Measurements from ENCODE around the gene IGSF6. TPM values are rescaled to one million over a fixed set of nuclear protein-coding genes. Genes with fewer than 3 reads are reported as not detected.

The IGSF6 gene
- total RNA-seq, 8 experiments from 2014 or later = 0.46 to 7.4 (median 1.0) TPM

DNA sequence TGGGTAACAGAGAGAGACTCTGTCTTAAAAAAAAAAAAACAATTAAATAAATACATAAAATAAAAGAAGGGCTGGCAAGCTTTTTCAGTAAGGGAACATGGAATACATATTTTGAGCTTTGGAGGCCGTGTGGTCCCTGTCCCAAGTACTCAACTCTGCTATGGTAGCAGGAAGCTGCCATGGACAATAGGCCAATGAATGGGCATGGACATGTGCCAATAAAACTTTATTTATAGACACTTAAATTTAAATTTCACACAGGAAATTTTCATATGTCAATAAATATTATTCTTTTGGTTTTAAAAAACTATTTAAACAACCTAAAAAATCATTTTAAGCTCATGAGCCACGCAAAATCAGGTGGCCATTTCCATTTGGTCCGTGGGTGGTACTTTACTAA is 15.2 kb upstream of the IGSF6 start:
- ATAC-seq (replicated peaks in 6 of 8) = no peak
- Histone ChIP-seq H3K27ac (no peak overlapping the region), H3K4me1 (replicated peaks in 1 of 2) (no peaks in the 10 kb centered on the region), H3K4me3 (no peak overlapping the region)
- in situ Hi-C loops (cut with MboI; ENCODE audit: low pct_unique_long_range_greater_than_20kb in 2 of 9, low sequenced_read_pairs in 9 of 9, unreplicated experiment in 9 of 9) = loop anchor here in 1 of 9 experiments (25.0 kb wide), 1 partner anchor 470 kb away; no protein-coding TSS in a partner anchor
- WGBS, 10 experiments = 50 to 92% (median 80%) methylated on average over 1 to 3 of the region's 3 CpGs; no CpG with 5 or more reads in 3 of the 10 experiments

- Histone ChIP-seq H3K4me1 (replicated peaks in 1 of 2) (no peaks in the 10 kb centered on the region), H3K4me3 (no peak overlapping the region), H3K27ac (no peak overlapping the region)
- no peak for ATAC-seq (replicated peaks in 6 of 8)
- 0 to 33% (median 13%) methylated on average over 1 to 3 of the region's 3 CpGs; no CpG with 5 or more reads in 2 of the 10 experiments for WGBS, 10 experiments
- in situ Hi-C loops (cut with MboI; ENCODE audit: low pct_unique_long_range_greater_than_20kb in 2 of 9, low sequenced_read_pairs in 9 of 9, unreplicated experiment in 9 of 9) = loop anchor here in 1 of 9 experiments (25.0 kb wide), 1 partner anchor 471 kb away; no protein-coding TSS in a partner anchor
Observed at GRCh38 chr16:21666772-21667171, 14.4 kb upstream of the IGSF6 start.

GRCh38 chr16:21664801-21665492 is 12.5 kb upstream of the IGSF6 start:
- Histone ChIP-seq H3K27ac (no peak overlapping the region), H3K4me3 (no peak overlapping the region), H3K4me1 (replicated peaks in 1 of 2) (no peaks in the 10 kb centered on the region)
- ATAC-seq (replicated peaks in 6 of 8) = no peak
- 67 to 100% (median 93%) methylated on average over 1 to 7 of the region's 10 CpGs; no CpG with 5 or more reads in 1 of the 10 experiments for WGBS, 10 experiments
- in situ Hi-C loops (cut with MboI; ENCODE audit: low pct_unique_long_range_greater_than_20kb in 2 of 9, low sequenced_read_pairs in 9 of 9, unreplicated experiment in 9 of 9) = loop anchor here in 1 of 9 experiments (25.0 kb wide), 1 partner anchor 472 kb away; no protein-coding TSS in a partner anchor

DNA sequence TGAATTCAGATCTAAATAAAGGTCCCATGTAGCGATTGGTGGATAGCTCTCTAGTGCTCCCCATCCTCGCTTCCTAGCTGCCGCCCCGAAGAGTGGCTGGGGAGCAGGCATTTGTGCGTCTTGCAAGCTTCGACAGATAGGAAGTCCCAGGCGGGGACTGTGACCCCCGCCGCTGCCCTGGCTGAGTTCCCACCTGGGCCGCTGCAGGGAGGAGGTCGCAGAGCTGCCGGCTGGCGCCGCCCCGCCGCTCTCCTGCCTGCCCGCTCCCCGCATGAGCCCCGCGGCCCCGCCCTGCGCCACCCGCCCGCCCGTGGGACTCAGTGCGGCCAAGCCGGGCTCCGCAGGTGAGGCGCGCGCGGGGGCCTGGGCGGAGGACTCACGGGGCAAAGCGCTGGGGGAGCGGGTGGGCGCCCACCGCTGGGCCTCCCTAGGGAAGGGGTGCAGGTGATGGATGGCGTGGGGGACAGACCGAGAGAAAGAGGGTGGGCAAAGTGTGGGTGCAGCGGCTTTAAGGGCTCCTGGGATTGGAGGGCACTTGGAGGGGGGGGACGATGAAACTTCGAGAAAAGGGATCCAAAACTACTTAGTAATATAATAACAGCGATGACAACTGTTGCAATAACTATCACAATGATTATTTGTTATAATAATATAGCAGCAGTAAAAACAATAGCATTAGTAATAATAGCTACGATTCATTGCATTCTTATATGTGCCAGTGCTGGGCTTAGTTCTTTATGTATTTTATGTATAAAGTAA is 11.7 kb upstream of the IGSF6 start, which contains the start of gene OTOA:
Gene OTOA, plus strand, starts transcription at position 80 of the 759 bp plus-strand sequence. CDS start 14,547 bp downstream, outside the sequence.
- Histone ChIP-seq H3K4me3 (no peak within 1 kb of the TSS), H3K4me1 (replicated peaks in 1 of 2) (no peaks in the 10 kb centered on the region), H3K27ac (no peak within 1 kb of the TSS)
- 0 to 100% (median 60%) methylated on average over 1 to 4 of the region's 45 CpGs; no CpG with 5 or more reads in 4 of the 10 experiments for WGBS, 10 experiments
- in situ Hi-C loops (cut with MboI; ENCODE audit: low pct_unique_long_range_greater_than_20kb in 2 of 9, low sequenced_read_pairs in 9 of 9, unreplicated experiment in 9 of 9) = loop anchor here in 1 of 9 experiments (25.0 kb wide), 1 partner anchor 473 kb away; no protein-coding TSS in a partner anchor
- ATAC-seq (replicated peaks in 6 of 8) = peak in 2 of 8 experiments; percentile 28 to 48

DNA sequence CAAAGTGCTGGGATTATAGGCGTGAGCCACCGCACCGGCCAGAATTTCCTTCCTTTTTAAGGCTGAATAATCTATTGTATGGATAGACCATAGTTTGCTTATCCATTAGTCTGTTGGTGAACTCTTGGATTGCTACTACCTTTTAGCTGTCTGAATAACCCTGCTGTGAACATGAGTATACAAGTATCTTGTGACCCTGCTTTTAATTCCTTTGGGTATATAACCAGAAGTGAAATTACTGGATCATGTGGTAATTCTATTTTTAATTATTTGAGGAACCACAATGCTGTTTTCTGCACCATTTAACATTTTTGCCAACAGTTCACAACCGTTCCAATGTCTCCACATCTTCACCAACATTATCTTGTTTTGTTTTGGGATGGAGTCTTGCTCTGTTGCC is 6.7 kb upstream of the IGSF6 start:
- no peak overlapping the region for H3K27ac ChIP-seq
- no peak for ATAC-seq (replicated peaks in 6 of 8)
- H3K4me3 ChIP-seq = no peak overlapping the region
- in situ Hi-C loops (cut with MboI; ENCODE audit: low pct_unique_long_range_greater_than_20kb in 2 of 9, low sequenced_read_pairs in 9 of 9, unreplicated experiment in 9 of 9) = loop anchor here in 1 of 9 experiments (25.0 kb wide), 1 partner anchor 478 kb away; no protein-coding TSS in a partner anchor
- WGBS, 10 experiments = 91 to 100% (median 96%) methylated on average over 4 of the region's 4 CpGs; no CpG with 5 or more reads in 7 of the 10 experiments
- H3K4me1 ChIP-seq (replicated peaks in 1 of 2) = no peaks in the 10 kb centered on the region

DNA sequence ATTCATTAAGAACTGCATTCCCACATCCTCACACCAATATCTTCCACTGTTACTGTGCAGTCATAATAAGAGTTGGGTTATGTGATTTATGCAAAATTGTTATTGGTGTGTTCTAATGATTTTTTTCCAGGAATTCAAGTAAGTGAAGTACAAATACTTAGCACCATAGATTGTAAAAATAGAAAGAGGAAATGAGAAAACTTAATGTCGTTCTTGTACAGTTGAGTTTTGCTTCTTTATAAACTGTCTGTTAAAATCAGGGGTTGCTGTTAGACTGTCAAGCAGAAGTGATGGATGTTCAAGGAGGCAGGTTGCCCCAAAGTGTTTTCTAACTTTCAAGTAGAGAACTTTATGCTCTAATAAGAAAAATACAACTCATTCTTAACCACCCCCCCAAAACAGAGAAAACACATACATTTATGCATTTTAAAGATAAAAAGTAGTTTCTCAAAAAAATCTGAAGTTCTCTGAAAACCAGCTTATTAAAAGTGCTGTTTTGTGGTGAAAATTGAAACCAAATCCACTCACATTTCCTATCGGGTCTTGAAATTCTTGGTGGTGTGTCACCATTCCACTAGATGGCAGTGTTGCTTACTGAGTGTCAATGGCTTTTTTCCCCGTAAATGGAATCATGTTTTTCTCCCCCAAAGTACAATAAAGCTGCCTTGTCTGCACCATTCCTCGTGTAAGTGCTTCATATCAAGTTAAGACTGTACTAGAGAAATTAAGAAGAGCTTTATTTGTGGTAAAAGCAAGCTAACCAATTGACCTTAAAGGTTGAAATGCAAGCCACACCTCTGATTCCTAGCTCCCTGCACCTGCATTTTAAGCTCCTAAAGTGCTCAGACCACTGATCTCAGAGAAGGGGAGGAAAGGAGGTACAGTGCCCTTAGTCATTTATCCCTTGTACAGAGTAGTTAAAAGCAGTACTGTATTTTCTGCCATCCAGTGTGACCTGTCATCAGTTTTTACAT is 4.7 kb upstream of the IGSF6 start:
- Histone ChIP-seq H3K4me1 (replicated peaks in 1 of 2) (no peaks in the 10 kb centered on the region), H3K27ac (no peak overlapping the region), H3K4me3 (no peak overlapping the region)
- WGBS, 10 experiments = 0 to 50% (median 21%) methylated on average over 1 to 4 of the region's 4 CpGs; no CpG with 5 or more reads in 1 of the 10 experiments
- no peak for ATAC-seq (replicated peaks in 6 of 8)
- in situ Hi-C loops (cut with MboI; ENCODE audit: low pct_unique_long_range_greater_than_20kb in 2 of 9, low sequenced_read_pairs in 9 of 9, unreplicated experiment in 9 of 9) = loop anchor here in 1 of 9 experiments (25.0 kb wide), 1 partner anchor 480 kb away; no protein-coding TSS in a partner anchor

- Histone ChIP-seq H3K27ac (no peak overlapping the region), H3K4me1 (replicated peaks in 1 of 2) (no peaks in the 10 kb centered on the region), H3K4me3 (no peak overlapping the region)
- in situ Hi-C loops (cut with MboI; ENCODE audit: low pct_unique_long_range_greater_than_20kb in 2 of 9, low sequenced_read_pairs in 9 of 9, unreplicated experiment in 9 of 9) = loop anchor here in 1 of 9 experiments (25.0 kb wide), 1 partner anchor 482 kb away; no protein-coding TSS in a partner anchor
- no peak for ATAC-seq (replicated peaks in 6 of 8)
- 60 to 100% (median 93%) methylated on average over 1 to 2 of the region's 2 CpGs; no CpG with 5 or more reads in 3 of the 10 experiments for WGBS, 10 experiments
Observed at GRCh38 chr16:21654881-21655280, 2.5 kb upstream of the IGSF6 start.

GRCh38 chr16:21654466-21654865 is 2.1 kb upstream of the IGSF6 start:
- H3K4me3 ChIP-seq = no peak overlapping the region
- no peaks in the 10 kb centered on the region for H3K4me1 ChIP-seq (replicated peaks in 1 of 2)
- in situ Hi-C loops (cut with MboI; ENCODE audit: low pct_unique_long_range_greater_than_20kb in 2 of 9, low sequenced_read_pairs in 9 of 9, unreplicated experiment in 9 of 9) = loop anchor here in 1 of 9 experiments (25.0 kb wide), 1 partner anchor 483 kb away; no protein-coding TSS in a partner anchor
- no peak for ATAC-seq (replicated peaks in 6 of 8)
- 44 to 100% (median 100%) methylated on average over 1 of the region's 1 CpG; no CpG with 5 or more reads in 3 of the 10 experiments for WGBS, 10 experiments
- no peak overlapping the region for H3K27ac ChIP-seq

GRCh38 chr16:21653571-21653970 is 1.2 kb upstream of the IGSF6 start:
- H3K27ac ChIP-seq = no peak overlapping the region
- no peak overlapping the region for H3K4me3 ChIP-seq
- in situ Hi-C loops (cut with MboI; ENCODE audit: low pct_unique_long_range_greater_than_20kb in 2 of 9, low sequenced_read_pairs in 9 of 9, unreplicated experiment in 9 of 9) = loop anchor here in 1 of 9 experiments (25.0 kb wide), 1 partner anchor 484 kb away; no protein-coding TSS in a partner anchor
- WGBS, 10 experiments = 61 to 100% (median 100%) methylated on average over 1 to 3 of the region's 5 CpGs; no CpG with 5 or more reads in 5 of the 10 experiments
- ATAC-seq (replicated peaks in 6 of 8) = no peak
- no peaks in the 10 kb centered on the region for H3K4me1 ChIP-seq (replicated peaks in 1 of 2)

GRCh38 chr16:21651515-21651914 is 893 bp downstream of the IGSF6 start:
- H3K4me1 ChIP-seq (replicated peaks in 1 of 2) = no peaks in the 10 kb centered on the region
- in situ Hi-C loops (cut with MboI; ENCODE audit: low pct_unique_long_range_greater_than_20kb in 2 of 9, low sequenced_read_pairs in 9 of 9, unreplicated experiment in 9 of 9) = loop anchor here in 1 of 9 experiments (25.0 kb wide), 1 partner anchor 486 kb away; no protein-coding TSS in a partner anchor
- no peak overlapping the region for H3K27ac ChIP-seq
- H3K4me3 ChIP-seq = no peak overlapping the region
- ATAC-seq (replicated peaks in 6 of 8) = no peak
- WGBS, 10 experiments = 93 to 100% (median 100%) methylated on average over 1 to 3 of the region's 3 CpGs; no CpG with 5 or more reads in 4 of the 10 experiments

DNA sequence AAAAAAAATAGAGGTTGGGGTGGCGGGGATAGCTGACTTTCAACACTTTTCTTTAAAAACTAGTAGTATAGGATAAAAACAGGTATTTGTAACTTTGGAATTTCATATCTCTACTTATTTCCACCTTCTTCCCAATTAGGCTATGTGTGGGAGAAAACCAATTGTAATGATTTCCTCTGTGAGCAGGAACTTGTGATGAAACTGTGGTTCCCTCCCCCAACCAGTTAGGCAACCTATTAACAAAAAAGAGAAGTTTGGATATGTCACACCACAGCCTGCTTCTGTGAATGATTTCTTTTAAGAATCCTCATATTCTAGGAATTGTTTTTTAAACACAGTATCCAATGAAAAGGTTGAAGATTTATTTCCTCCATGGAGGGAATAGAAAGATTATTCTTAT is 1.9 kb downstream of the IGSF6 start:
- WGBS, 10 experiments = 80 to 100% (median 100%) methylated on average over 1 of the region's 1 CpG; no CpG with 5 or more reads in 3 of the 10 experiments

More for the DNA sequence above, 1.9 kb downstream of the IGSF6 start:
- no peaks in the 10 kb centered on the region for H3K4me1 ChIP-seq (replicated peaks in 1 of 2)
- H3K4me3 ChIP-seq = no peak overlapping the region
- no peak overlapping the region for H3K27ac ChIP-seq
- no peak for ATAC-seq (replicated peaks in 6 of 8)
- in situ Hi-C loops (cut with MboI; ENCODE audit: low pct_unique_long_range_greater_than_20kb in 2 of 9, low sequenced_read_pairs in 9 of 9, unreplicated experiment in 9 of 9) = loop anchor here in 1 of 9 experiments (25.0 kb wide), 1 partner anchor 487 kb away; no protein-coding TSS in a partner anchor
